GM23248 (cell line): Measurements from ENCODE around the gene POU3F3. TPM values are rescaled to one million over a fixed set of nuclear protein-coding genes. Genes with fewer than 3 reads are reported as not detected.

Experiments
- DNase-seq: peaks from one replicate; pipeline ENCODE4 v3.0.0-alpha.2; 2015
- H2AFZ ChIP-seq: fragments of 200-600 bp; sonication (generic); 2 replicates; pipeline ENCODE4 v1.6.1; 2016; ENCODE audit warnings: antibody characterized with exemption
- H3F3A ChIP-seq: fragments of 200-600 bp; sonication (generic); 2 replicates; pipeline ENCODE4 v1.6.1; 2016; ENCODE audit warnings: mild to moderate bottlenecking, antibody characterized with exemption, mixed run types; ENCODE audit not compliant: insufficient read depth
- H3K27ac ChIP-seq: fragments of 200-600 bp; sonication (generic); 2 replicates; pipeline ENCODE4 v1.5.1; 2016; ENCODE audit warnings: mild to moderate bottlenecking
- H3K27me3 ChIP-seq: fragments of 200-600 bp; sonication (generic); replicated peaks from 2 replicates; pipeline ENCODE4 v1.6.1; 2016; ENCODE audit warnings: mild to moderate bottlenecking; ENCODE audit not compliant: insufficient read depth
- H3K36me3 ChIP-seq: fragments of 200-600 bp; sonication (generic); 2 replicates; pipeline ENCODE4 v1.6.1; 2016; ENCODE audit warnings: low read depth, mild to moderate bottlenecking
- H3K4me1 ChIP-seq: fragments of 200-600 bp; sonication (generic); 2 replicates; pipeline ENCODE4 v1.6.1; 2016; ENCODE audit warnings: mild to moderate bottlenecking; ENCODE audit not compliant: insufficient read depth
- H3K4me2 ChIP-seq: fragments of 200-600 bp; sonication (generic); one replicate; pipeline ENCODE4 v1.6.1; 2016; ENCODE audit warnings: mild to moderate bottlenecking; ENCODE audit not compliant: unreplicated experiment
- H3K4me3 ChIP-seq: fragments of 200-600 bp; sonication (generic); 2 replicates; pipeline ENCODE4 v1.5.1; 2016; ENCODE audit warnings: mild to moderate bottlenecking
- H3K79me2 ChIP-seq: fragments of 200-600 bp; sonication (generic); 2 replicates; pipeline ENCODE4 v1.6.1; 2016; ENCODE audit warnings: mild to moderate bottlenecking; ENCODE audit not compliant: insufficient read depth
- H3K9ac ChIP-seq: fragments of 200-600 bp; sonication (generic); 2 replicates; pipeline ENCODE4 v1.6.1; 2016; ENCODE audit warnings: mild to moderate bottlenecking
- H3K9me2 ChIP-seq: fragments of 200-600 bp; sonication (generic); 2 replicates; pipeline ENCODE4 v1.6.1; 2016; ENCODE audit warnings: mixed run types, mild to moderate bottlenecking, moderate library complexity; ENCODE audit not compliant: insufficient read depth
- H3K9me3 ChIP-seq: fragments of 200-600 bp; sonication (generic); one replicate; pipeline ENCODE4 v1.6.1; 2017; ENCODE audit warnings: low read depth
- H4K20me1 ChIP-seq: fragments of 200-600 bp; sonication (generic); 2 replicates; pipeline ENCODE4 v1.6.0; 2016; ENCODE audit not compliant: insufficient read depth
- EZH2 ChIP-seq: fragments of 200-600 bp; sonication (generic); IDR thresholded peaks from 2 replicates; pipeline ENCODE4 v1.6.1; 2018; ENCODE audit warnings: antibody characterized with exemption, mild to moderate bottlenecking; ENCODE audit not compliant: insufficient read depth, poor library complexity, severe bottlenecking
- EZH2phosphoT487 ChIP-seq: fragments of 200-600 bp; sonication (generic); IDR thresholded peaks from 2 replicates; pipeline ENCODE4 v1.6.1; 2018; ENCODE audit warnings: antibody characterized with exemption, moderate library complexity, mild to moderate bottlenecking, low read depth; ENCODE audit not compliant: insufficient read depth
- WGBS, 2 experiments: methylation state at CpG; one replicate each; pipeline ENCODE4 v1.1.6; 2015 to 2017; ENCODE audit warnings: low lambda C conversion rate in 2 of 2, low coverage in 1 of 2; ENCODE audit errors: missing lambda C conversion rate in 2 of 2; 5-methylcytosine and 5-hydroxymethylcytosine counted together
- in situ Hi-C: fragments of 300-500 bp; cut with MboI; formaldehyde crosslinking; loops from 2 replicates; pipeline ENCODE4 v1.15.0; 2020
- polyA plus RNA-seq: library from polyadenylated mRNA; unstranded; fragments of >200 nt; fragmentation: Nextera tagmentation; extraction: Ambion mirVana; gene quantifications from 2 replicates; pipeline ENCODE4 v1.2.1, GENCODE V29; 2016
- total RNA-seq: library from RNA; depleted of rRNA; stranded (reverse); fragments of >200 nt; shearing (Covaris generic); gene quantifications from 2 replicates; pipeline ENCODE4 v1.2.3, GENCODE V29; 2014

POU3F3 gene
- total and polyA plus RNA-seq, 2 experiments from 2014 or later, result not detected

GRCh38 chr2:104876606-104877570 lies 23.0 kb downstream of the POU3F3 start:
- Histone ChIP-seq H4K20me1 (no peaks in the 10 kb centered on the region), H3K9ac (no peak overlapping the region), H2AFZ (no peak overlapping the region), H3K36me3 (no peaks in the 10 kb centered on the region), H3K4me1 (no peaks in the 10 kb centered on the region), H3K4me2 (no peak overlapping the region), H3K79me2 (no peaks in the 10 kb centered on the region), H3F3A (no peaks in the 10 kb centered on the region), H3K9me3 (no peaks in the 10 kb centered on the region), H3K27ac (no peak overlapping the region), H3K27me3 (peaks cover 19% of the 10 kb centered on the region), H3K4me3 (no peak overlapping the region), H3K9me2 (no peaks in the 10 kb centered on the region)
- in situ Hi-C loops, result no loop called here
- 50% methylated on average over 14 of the region's 14 CpGs for WGBS, 2 experiments
- no peak for DNase-seq
- no peak for TF ChIP-seq EZH2
- no peak for TF ChIP-seq EZH2phosphoT487

GRCh38 chr2:104878863-104879512 lies 25.1 kb downstream of the POU3F3 start:
- Histone ChIP-seq H3K36me3 (no peaks in the 10 kb centered on the region), H3K27ac (no peak overlapping the region), H3K4me2 (no peak overlapping the region), H3K4me3 (no peak overlapping the region), H3K9me3 (no peaks in the 10 kb centered on the region), H3K9ac (no peak overlapping the region), H2AFZ (no peak overlapping the region), H3K4me1 (no peaks in the 10 kb centered on the region), H3K79me2 (no peaks in the 10 kb centered on the region), H3K27me3 (0 out of 2 replicates have a peak, but pooled peaks cover 7% of the 10 kb centered on the region), H4K20me1 (no peaks in the 10 kb centered on the region), H3F3A (no peaks in the 10 kb centered on the region), H3K9me2 (no peaks in the 10 kb centered on the region)
- in situ Hi-C loops, result no loop called here
- TF ChIP-seq EZH2 (no peak), EZH2phosphoT487 (no peak)
- DNase-seq, result no peak
- WGBS, 2 experiments, result 53 to 54% methylated on average over 11 of the region's 11 CpGs

- Histone ChIP-seq H4K20me1 (no peaks in the 10 kb centered on the region), H3K79me2 (no peaks in the 10 kb centered on the region), H3K4me1 (no peaks in the 10 kb centered on the region), H2AFZ (no peak overlapping the region), H3K9ac (no peak overlapping the region), H3K4me2 (no peak overlapping the region), H3K27me3 (0 out of 2 replicates have a peak, but pooled peaks cover 7% of the 10 kb centered on the region), H3K9me3 (no peaks in the 10 kb centered on the region), H3F3A (no peaks in the 10 kb centered on the region), H3K9me2 (no peaks in the 10 kb centered on the region), H3K36me3 (no peaks in the 10 kb centered on the region), H3K4me3 (no peak overlapping the region), H3K27ac (no peak overlapping the region)
- TF ChIP-seq EZH2 (no peak), EZH2phosphoT487 (no peak)
- in situ Hi-C loops, result no loop called here
- DNase-seq, result no peak
- WGBS, 2 experiments, result 32 to 42% methylated on average over 6 of the region's 6 CpGs
These were observed 26.2 kb downstream of the POU3F3 start for GRCh38 chr2:104880076-104880475.

GRCh38 chr2:104883357-104883756 lies 29.4 kb downstream of the POU3F3 start:
- Histone ChIP-seq H3K4me3 (no peak overlapping the region), H3K27me3 (no peaks in the 10 kb centered on the region), H3K36me3 (no peaks in the 10 kb centered on the region), H3K4me1 (no peaks in the 10 kb centered on the region), H3K4me2 (no peak overlapping the region), H3K9me3 (no peaks in the 10 kb centered on the region), H3K27ac (no peak overlapping the region), H3K9me2 (no peaks in the 10 kb centered on the region), H3F3A (no peaks in the 10 kb centered on the region), H4K20me1 (no peaks in the 10 kb centered on the region), H3K9ac (no peak overlapping the region), H3K79me2 (no peaks in the 10 kb centered on the region), H2AFZ (no peak overlapping the region)
- TF ChIP-seq EZH2phosphoT487 (no peak), EZH2 (no peak)
- 51 to 59% methylated on average over 3 of the region's 3 CpGs for WGBS, 2 experiments
- in situ Hi-C loops, result no loop called here
- DNase-seq, result no peak
